ENCODE data around the gene KIAA1549.

DNA sequence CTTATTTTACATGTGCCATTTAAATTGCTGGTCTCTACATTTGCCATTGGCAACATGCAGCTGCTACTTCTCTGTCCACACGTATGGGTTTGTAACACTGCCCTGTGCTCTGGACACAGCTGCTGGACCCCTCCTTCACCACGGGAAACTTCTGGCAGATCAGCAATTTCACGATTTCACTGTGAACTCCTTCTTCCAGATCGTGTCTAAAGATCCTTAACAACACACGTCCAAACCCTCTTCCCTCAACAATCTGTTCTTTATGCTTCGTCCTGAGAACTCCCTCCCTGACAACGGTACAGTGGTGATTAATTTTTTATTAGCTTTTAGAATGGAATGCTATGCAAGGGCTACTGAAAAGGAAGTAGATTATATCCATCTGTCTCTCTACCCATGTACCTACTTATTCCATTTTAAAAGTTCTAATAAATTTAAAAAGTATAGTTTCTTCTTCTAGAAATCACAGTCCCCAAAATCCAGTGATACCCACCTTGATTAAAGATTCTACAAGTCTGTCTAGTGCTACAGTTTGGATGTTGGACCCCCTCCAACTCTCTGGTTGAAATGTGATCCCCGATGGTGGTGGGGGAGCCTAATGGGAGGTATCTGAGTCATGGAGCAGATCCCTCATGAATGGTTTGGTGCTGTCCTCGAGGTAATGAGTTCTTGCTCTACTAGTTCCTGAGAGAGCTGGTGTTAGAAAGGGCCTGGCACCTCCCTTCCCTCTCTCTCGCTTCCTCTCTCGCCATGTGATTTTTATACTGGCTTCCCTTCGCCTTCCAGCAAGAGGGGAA is 81.0 kb downstream of the KIAA1549 start:
- TF ChIP-seq TEAD4 (CRISPR knock-in tag; IDR thresholded peaks at IDR 0.05) (no peak), CTCF (IDR thresholded peaks at IDR 0.05) (no peak)
- TF ChIP-seq, protein P1, sequence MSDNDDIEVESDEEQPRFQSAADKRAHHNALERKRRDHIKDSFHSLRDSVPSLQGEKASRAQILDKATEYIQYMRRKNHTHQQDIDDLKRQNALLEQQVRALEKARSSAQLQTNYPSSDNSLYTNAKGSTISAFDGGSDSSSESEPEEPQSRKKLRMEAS (CRISPR knock-in tag; IDR thresholded peaks at IDR 0.05) = no peak

Measured in WTC11 (cell line).